Left ventricle myocardium inferior (tissue), 1 donor: ENCODE measurements around the gene MT1X. TPM values are rescaled to one million over a fixed set of nuclear protein-coding genes. Genes with fewer than 3 reads are reported as not detected.
"Not testable (repeated sequence)": the region's sequence is repeated elsewhere in the genome, so short reads cannot be mapped to it uniquely, and the experiment has no call there.

Experiments
- DNase-seq: peaks from one replicate; pipeline ENCODE4 v3.0.0-alpha.2; 2020
- H3K27ac ChIP-seq: fragments of 200-600 bp; replicated peaks from 2 replicates; pipeline ENCODE4 v1.8.0; 2021
- H3K27me3 ChIP-seq: fragments of 200-600 bp; 2 replicates; pipeline ENCODE4 v1.8.0; 2021; ENCODE audit warnings: low read depth
- H3K36me3 ChIP-seq: fragments of 200-600 bp; 2 replicates; pipeline ENCODE4 v1.8.0; 2021
- H3K4me1 ChIP-seq: fragments of 200-600 bp; 2 replicates; pipeline ENCODE4 v1.8.0; 2021
- H3K4me3 ChIP-seq: fragments of 200-600 bp; 2 replicates; pipeline ENCODE4 v1.8.0; 2021; ENCODE audit warnings: mild to moderate bottlenecking, moderate library complexity
- H3K9me3 ChIP-seq: fragments of 200-600 bp; replicated peaks from 2 replicates; pipeline ENCODE4 v1.8.0; 2021
- intact Hi-C: fragments of 100-400 bp; cut with micrococcal nuclease; formaldehyde crosslinking; loops from one replicate; pipeline ENCODE4 v1.11.0; 2022
- total RNA-seq: library from RNA; stranded (reverse); fragmentation: NEBNext Ultra II Directional; extraction: Animal tissue kit (Norgen Biotek cat#: 25700); gene quantifications from one replicate; pipeline ENCODE4 v1.2.1, GENCODE V29; 2021
- TF ChIP-seq, protein P1 (sequence below): fragments of 200-600 bp; IDR thresholded peaks from 2 replicates; pipeline ENCODE4 v1.8.0; 2021; ENCODE audit warnings: antibody characterized with exemption, mild to moderate bottlenecking, borderline replicate concordance
- donor health status: DM: no; HTN: yes; CAD: no; lungs with severe emphysema.

MT1X gene
- total RNA-seq, 1 donor from 2014 or later: 91.8 TPM

DNA sequence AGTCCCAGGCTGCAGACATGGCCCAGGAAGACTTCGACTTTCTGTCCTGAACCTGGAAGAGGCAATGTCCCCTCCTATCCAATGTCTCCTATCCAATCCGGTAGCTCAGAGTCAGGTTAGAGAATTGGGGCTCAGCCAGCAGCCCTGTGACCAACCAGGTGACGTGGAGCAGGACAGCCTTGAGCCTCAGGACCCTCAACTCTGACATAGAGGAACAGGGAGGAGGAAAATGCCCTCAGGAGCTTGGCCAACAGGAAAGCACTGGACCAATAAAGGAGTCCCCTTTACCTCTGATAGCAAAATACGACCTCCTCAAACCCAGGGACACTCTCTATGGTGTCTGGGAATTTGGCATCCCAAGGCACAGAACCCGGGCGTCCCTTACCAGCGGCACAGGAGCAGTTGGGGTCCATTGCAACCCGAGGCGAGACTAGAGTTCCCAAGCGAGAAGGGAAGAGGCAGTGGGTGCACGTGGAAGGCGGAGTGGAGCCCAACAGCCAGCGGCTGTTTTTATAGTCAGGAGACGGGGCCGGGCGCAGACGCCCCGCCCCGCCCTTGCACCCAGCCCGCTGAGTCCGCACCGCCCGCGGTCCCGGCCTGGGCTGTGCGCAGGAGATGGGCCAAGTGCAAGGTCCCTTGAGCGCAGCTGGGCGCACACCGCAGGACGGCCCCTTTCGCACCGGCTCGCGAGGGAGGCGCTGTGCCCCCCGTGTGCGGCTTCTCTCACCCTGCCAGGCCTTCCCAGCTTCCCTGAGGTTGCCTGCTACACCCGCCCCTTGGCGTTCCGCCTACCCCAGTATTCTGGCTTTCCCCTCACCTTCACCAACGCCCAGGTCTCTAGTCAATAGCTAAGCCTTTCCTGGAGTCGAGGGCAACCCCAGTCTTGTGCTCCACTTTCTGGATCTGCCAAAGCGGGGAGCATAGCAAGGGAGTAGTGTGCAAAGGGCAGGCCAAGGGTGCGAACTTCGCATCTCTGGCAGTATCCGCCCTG lies 14.4 kb upstream of the MT1X start, which contains the start of gene MT1G:
Gene MT1G (minus strand): TSS at position 485 of the 991 bp plus-strand sequence. CDS start 72 bp downstream, at position 413.
- Histone ChIP-seq H3K36me3 (no peaks in the 10 kb centered on the region), H3K27me3 (peaks cover 100% of the 10 kb centered on the region), H3K27ac (no peak within 1 kb of the TSS), H3K4me3 (peak within 1 kb of the TSS; percentile 41), H3K9me3 (no peaks in the 10 kb centered on the region), H3K4me1 (peaks cover 22% of the 10 kb centered on the region)
- DNase-seq: peak; percentile 48
- TF ChIP-seq, protein P1, sequence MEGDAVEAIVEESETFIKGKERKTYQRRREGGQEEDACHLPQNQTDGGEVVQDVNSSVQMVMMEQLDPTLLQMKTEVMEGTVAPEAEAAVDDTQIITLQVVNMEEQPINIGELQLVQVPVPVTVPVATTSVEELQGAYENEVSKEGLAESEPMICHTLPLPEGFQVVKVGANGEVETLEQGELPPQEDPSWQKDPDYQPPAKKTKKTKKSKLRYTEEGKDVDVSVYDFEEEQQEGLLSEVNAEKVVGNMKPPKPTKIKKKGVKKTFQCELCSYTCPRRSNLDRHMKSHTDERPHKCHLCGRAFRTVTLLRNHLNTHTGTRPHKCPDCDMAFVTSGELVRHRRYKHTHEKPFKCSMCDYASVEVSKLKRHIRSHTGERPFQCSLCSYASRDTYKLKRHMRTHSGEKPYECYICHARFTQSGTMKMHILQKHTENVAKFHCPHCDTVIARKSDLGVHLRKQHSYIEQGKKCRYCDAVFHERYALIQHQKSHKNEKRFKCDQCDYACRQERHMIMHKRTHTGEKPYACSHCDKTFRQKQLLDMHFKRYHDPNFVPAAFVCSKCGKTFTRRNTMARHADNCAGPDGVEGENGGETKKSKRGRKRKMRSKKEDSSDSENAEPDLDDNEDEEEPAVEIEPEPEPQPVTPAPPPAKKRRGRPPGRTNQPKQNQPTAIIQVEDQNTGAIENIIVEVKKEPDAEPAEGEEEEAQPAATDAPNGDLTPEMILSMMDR: no peak
- intact Hi-C loops: no loop called here

DNA sequence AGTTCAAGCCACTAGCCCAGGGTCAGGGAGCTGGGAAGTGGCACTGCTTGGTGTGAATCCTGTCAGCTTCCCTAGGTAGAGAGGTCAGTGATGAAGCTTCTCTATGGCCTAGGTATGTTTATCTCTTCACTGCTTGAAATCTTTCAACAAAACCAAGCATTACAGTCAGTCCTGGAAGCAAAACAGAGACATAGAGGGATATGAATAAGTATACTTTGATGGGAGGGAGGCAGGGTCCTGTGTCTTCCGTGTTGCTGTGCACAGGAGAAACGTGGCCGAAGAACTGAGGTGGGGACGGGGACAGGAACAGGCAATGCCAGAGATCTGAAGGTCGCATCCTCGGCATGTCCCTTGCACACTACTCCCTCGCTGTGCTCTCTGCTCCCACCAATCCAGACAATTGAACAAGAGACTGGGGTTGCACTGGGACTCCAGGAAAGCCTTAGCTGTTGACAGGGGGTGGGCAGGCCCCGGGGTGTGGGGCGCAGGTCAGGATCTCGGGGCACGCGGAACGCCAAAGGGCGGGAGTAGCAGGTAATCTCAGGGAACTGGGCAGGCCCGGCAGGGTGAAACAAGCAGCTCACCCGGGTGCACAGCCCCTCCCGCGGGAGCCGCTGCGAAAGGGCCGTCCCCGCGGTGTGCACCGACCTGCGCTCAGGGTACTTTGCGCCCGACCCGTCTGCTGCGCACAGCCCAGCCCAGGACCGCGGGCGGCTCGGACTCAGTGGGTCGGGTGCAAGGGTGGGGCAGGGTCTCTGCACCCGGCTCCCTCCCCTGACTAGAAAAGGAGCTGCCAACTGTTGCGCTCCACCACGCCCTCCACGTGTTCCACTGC lies 13.0 kb upstream of the MT1X start, which contains the start of gene MT1H:
Gene MT1H (plus strand): TSS at position 810 of the 835 bp plus-strand sequence. CDS start 71 bp downstream, outside the sequence.
- H3K27me3 ChIP-seq: peaks cover 99% of the 10 kb centered on the region
- TF ChIP-seq, protein P1: no peak

DNA sequence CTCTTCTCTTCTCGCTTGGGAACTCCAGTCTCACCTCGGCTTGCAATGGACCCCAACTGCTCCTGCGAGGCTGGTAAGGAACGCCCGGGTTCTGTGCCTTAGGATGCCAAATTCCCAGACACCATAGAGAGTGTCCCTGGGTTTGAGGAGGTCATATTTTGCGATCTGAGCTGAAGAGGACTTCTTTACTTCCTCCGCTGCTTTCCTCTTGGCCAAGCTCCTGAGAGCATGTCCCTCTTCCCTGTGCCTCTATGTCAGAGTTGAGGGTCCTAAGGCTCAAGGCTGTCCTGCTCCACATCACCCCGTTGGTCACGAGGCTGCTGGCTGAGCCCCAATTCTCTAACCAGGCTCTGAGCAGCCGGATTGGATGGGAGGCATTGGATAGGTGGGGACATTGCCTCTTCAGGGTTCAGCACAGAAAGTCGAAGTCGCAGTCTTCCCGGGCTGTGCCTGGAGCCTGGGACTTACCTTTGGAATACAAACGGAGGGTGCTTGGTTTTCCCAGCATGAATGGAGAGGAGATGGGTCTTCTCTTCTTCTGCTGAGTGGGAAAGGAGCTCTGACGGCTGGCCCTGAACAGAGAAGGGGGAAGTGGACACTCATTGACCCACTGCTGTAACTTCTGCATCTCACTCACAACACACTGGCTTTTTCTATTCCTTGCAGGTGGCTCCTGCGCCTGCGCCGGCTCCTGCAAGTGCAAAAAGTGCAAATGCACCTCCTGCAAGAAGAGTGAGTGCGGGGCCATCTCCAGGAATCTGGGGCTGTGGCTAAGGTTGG lies 12.2 kb upstream of the MT1X start:
- H3K4me1 ChIP-seq: peaks cover 18% of the 10 kb centered on the region

More for the DNA sequence above, 13.0 kb upstream of the MT1X start, which contains the start of gene MT1H:
- Histone ChIP-seq H3K27ac (no peak within 1 kb of the TSS), H3K4me1 (peaks cover 18% of the 10 kb centered on the region), H3K4me3 (peak within 1 kb of the TSS; percentile 34), H3K36me3 (no peaks in the 10 kb centered on the region), H3K9me3 (no peaks in the 10 kb centered on the region)
- intact Hi-C loops: no loop called here
- no peak for DNase-seq

DNA sequence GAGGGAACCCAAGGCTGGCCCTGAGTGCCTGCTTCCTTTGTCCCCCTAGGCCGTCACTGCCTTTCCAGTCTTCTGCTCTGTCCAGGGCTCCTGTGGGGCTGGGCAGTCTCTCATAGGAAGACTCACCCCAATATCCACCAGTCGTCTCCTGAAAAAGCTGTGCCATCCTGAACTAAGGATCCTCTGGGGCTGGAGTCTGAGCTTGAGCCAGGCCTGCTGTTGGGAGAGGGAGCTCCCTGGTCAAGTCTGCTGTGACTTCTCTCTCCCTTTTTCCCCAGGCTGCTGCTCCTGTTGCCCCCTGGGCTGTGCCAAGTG lies 11.7 kb upstream of the MT1X start:
- Histone ChIP-seq H3K4me3 (no peak overlapping the region), H3K9me3 (no peaks in the 10 kb centered on the region), H3K27me3 (peaks cover 96% of the 10 kb centered on the region), H3K36me3 (no peaks in the 10 kb centered on the region), H3K4me1 (peaks cover 20% of the 10 kb centered on the region), H3K27ac (no peak overlapping the region)
- intact Hi-C loops: no loop called here
- DNase-seq: no peak
- TF ChIP-seq, protein P1: no peak

More for the DNA sequence above, 12.2 kb upstream of the MT1X start:
- intact Hi-C loops: no loop called here
- H3K4me3 ChIP-seq: peak overlapping the region; percentile 34
- no peak overlapping the region for H3K27ac ChIP-seq
- H3K9me3 ChIP-seq: no peaks in the 10 kb centered on the region
- peaks cover 96% of the 10 kb centered on the region for H3K27me3 ChIP-seq
- H3K36me3 ChIP-seq: no peaks in the 10 kb centered on the region
- TF ChIP-seq, protein P1: no peak
- no peak for DNase-seq

DNA sequence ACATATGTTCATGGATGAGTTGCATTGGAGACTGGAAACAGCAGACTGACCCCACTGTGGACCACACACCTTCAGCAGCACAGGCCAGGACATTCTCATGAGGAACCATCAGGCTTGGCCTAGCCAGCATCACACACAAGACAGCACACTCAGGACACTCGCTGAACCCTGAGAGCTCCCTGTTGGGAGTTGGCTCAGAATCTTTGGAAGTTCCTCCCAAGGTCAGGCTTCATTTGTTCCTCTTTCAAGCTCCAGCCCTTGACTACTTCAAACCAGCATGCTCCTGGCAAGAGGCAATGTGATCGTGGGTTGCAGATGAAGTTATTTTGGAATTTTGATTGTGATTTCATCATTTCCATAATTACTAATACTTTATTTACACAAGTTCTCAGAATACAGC lies 10.6 kb upstream of the MT1X start:
- H3K9me3 ChIP-seq, intact Hi-C loops, H3K27ac ChIP-seq, H3K36me3 ChIP-seq, H3K4me3 ChIP-seq, DNase-seq: not testable (repeated sequence)
- Histone ChIP-seq H3K4me1 (peaks cover 28% of the 10 kb centered on the region), H3K27me3 (peaks cover 96% of the 10 kb centered on the region)

DNA sequence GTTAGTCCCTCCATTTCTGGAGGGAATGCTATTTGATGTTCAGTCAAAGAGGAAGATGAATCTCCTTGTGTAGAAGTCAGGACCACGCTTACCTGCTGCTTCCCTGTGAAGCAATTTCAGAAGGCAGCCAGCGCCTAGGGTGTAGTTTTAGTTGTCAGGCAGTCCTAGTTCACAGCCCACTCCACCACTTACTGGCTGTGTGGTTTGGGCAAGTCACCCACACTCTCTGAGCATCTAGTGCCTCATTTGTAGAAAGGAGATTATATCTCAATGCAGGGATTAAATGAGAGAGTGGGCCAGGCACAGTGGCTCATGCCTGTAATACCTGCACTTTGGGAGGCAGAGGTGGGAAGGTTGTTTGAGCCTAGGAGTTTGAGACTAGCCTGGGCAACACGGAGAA lies 10.1 kb upstream of the MT1X start:
- H3K27ac ChIP-seq, H3K9me3 ChIP-seq, H3K4me3 ChIP-seq, DNase-seq, intact Hi-C loops, H3K36me3 ChIP-seq: not testable (repeated sequence)
- peaks cover 95% of the 10 kb centered on the region for H3K27me3 ChIP-seq
- peaks cover 28% of the 10 kb centered on the region for H3K4me1 ChIP-seq
